Small intestine (tissue), 7 donors: Measurements from ENCODE around the gene KRT14. TPM values are rescaled to one million over a fixed set of nuclear protein-coding genes. Genes with fewer than 3 reads are reported as not detected.
A peak's percentile ranks its signal among the peaks of the same experiment; 100 is the strongest.
"Not testable (repeated sequence)": the region's sequence is repeated elsewhere in the genome, so short reads cannot be mapped to it uniquely, and the experiment has no call there.

Source experiments
- DNase-seq, 2 donors: peaks; one replicate each; pipeline versions ENCODE4 v3.0.0 to v3.0.0-alpha.2; 2013
- FAIRE-seq: peaks from 2 replicates; lab custom pipeline; 2012; peaks lifted over from hg19 to GRCh38; lab: Jason Lieb, UNC
- H3K27ac ChIP-seq, 3 donors: one replicate each; pipeline ENCODE4 v1.5.1; 2013; ENCODE audit warnings: low read length in 2 of 3, mild to moderate bottlenecking in 2 of 3, control low read depth in 1 of 3, inconsistent platforms in 1 of 3, low read depth in 1 of 3, moderate library complexity in 1 of 3
- H3K27me3 ChIP-seq, 3 donors: one replicate each; pipeline ENCODE4 v1.6.1; 2013; ENCODE audit warnings: low read length in 3 of 3, inconsistent platforms in 1 of 3; ENCODE audit not compliant: control insufficient read depth in 3 of 3, insufficient read depth in 3 of 3
- H3K36me3 ChIP-seq, 3 donors: one replicate each; pipeline ENCODE4 v1.6.1; 2013; ENCODE audit warnings: low read length in 3 of 3, inconsistent platforms in 1 of 3, low read depth in 1 of 3, mild to moderate bottlenecking in 1 of 3, moderate library complexity in 1 of 3; ENCODE audit not compliant: control insufficient read depth in 3 of 3, insufficient read depth in 2 of 3
- H3K4me1 ChIP-seq, 3 donors: one replicate each; pipeline ENCODE4 v1.6.1; 2013; ENCODE audit warnings: low read length in 2 of 3, inconsistent platforms in 1 of 3, low read depth in 1 of 3, mild to moderate bottlenecking in 1 of 3, moderate library complexity in 1 of 3; ENCODE audit not compliant: control insufficient read depth in 3 of 3, insufficient read depth in 2 of 3
- H3K4me3 ChIP-seq, 3 donors: one replicate each; pipeline ENCODE4 v1.5.1; 2013; ENCODE audit warnings: low read length in 3 of 3, control low read depth in 1 of 3, inconsistent platforms in 1 of 3, low read depth in 1 of 3, mild to moderate bottlenecking in 1 of 3, moderate library complexity in 1 of 3
- H3K9me3 ChIP-seq, 2 donors: one replicate each; pipeline ENCODE4 v1.6.1; 2013; ENCODE audit warnings: low read depth in 1 of 2, low read length in 1 of 2; ENCODE audit not compliant: control insufficient read depth in 2 of 2, insufficient read depth in 1 of 2
- WGBS, 3 donors: extraction: QIAGEN DNeasy Blood & Tissue Kit; methylation state at CpG; one replicate each; pipeline ENCODE4 v1.1.7; 2013; 5-methylcytosine and 5-hydroxymethylcytosine counted together
- polyA plus RNA-seq, 4 donors: library from polyadenylated mRNA; stranded (reverse) in 3 of 4; unstranded in 1 of 4; fragments of 200-250 nt in 3 of 4; fragments of 120-200 nt in 1 of 4; gene quantifications; one replicate each; pipeline versions ENCODE4 v1.2.1 to v1.2.3, GENCODE V29; 2013
- donor health status: healthy with polysubstance abuse.
- donor health status: control.
- donor health status: control.
- donor health status: Bipolar disorder and iron deficiency.
- donor health status: healthy.

Gene KRT14
- polyA plus RNA-seq, 4 donors: 0.33 to 2.2 (median 1.1) TPM; not detected in 1

- FAIRE-seq (no peak), DNase-seq (no peak)
- Histone ChIP-seq H3K27me3 (peaks cover 0 to 43% (median 0%) of the 10 kb centered on the region in 3 donors), H3K4me3 (no peak overlapping the region), H3K27ac (peak overlapping the region; percentile 20 to 84 (median 76)), H3K4me1 (peaks cover 2 to 45% (median 2%) of the 10 kb centered on the region in 3 donors), H3K36me3 (no peaks in the 10 kb centered on the region), H3K9me3 (peaks cover 0 to 7% of the 10 kb centered on the region in 2 donors)
- 67 to 81% (median 69%) methylated on average over 5 of the region's 5 CpGs for WGBS, 3 donors
These were observed 41.8 kb downstream of the KRT14 start for GRCh38 chr17:41544935-41545334.

GRCh38 chr17:41544491-41544892 is 42.2 kb downstream of the KRT14 start:
- FAIRE-seq (no peak), DNase-seq (peak; percentile 79 to 95)
- 16 to 43% (median 34%) methylated on average over 5 of the region's 5 CpGs for WGBS, 3 donors
- peaks cover 0 to 7% of the 10 kb centered on the region in 2 donors for H3K9me3 ChIP-seq
- peaks cover 2 to 40% (median 2%) of the 10 kb centered on the region in 3 donors for H3K4me1 ChIP-seq
- peak overlapping the region; percentile 20 to 84 (median 76) for H3K27ac ChIP-seq
- H3K36me3 ChIP-seq: no peaks in the 10 kb centered on the region
- H3K4me3 ChIP-seq: no peak overlapping the region
- peaks cover 0 to 45% (median 0%) of the 10 kb centered on the region in 3 donors for H3K27me3 ChIP-seq

GRCh38 chr17:41542786-41543185 is 43.9 kb downstream of the KRT14 start:
- not testable (repeated sequence) for H3K36me3 ChIP-seq, H3K4me3 ChIP-seq, H3K9me3 ChIP-seq, FAIRE-seq, DNase-seq
- 38 to 63% (median 49%) methylated on average over 10 of the region's 10 CpGs for WGBS, 3 donors
- peaks cover 2 to 29% (median 2%) of the 10 kb centered on the region in 3 donors for H3K4me1 ChIP-seq
- H3K27me3 ChIP-seq: peaks cover 0 to 45% (median 0%) of the 10 kb centered on the region in 3 donors
- peak overlapping the region in 2 of 3 donors; percentile 46 to 59 for H3K27ac ChIP-seq

GRCh38 chr17:41542357-41542756 is 44.3 kb downstream of the KRT14 start:
- Histone ChIP-seq H3K27me3 (peaks cover 0 to 45% (median 0%) of the 10 kb centered on the region in 3 donors), H3K36me3 (no peaks in the 10 kb centered on the region), H3K27ac (no peak overlapping the region), H3K9me3 (peaks cover 0 to 7% of the 10 kb centered on the region in 2 donors), H3K4me3 (no peak overlapping the region), H3K4me1 (peaks cover 2 to 29% (median 2%) of the 10 kb centered on the region in 3 donors)
- DNase-seq (peak; percentile 83 to 85), FAIRE-seq (no peak)
- 17 to 41% (median 20%) methylated on average over 2 of the region's 2 CpGs for WGBS, 3 donors

- H3K4me3 ChIP-seq: no peak overlapping the region
- FAIRE-seq (no peak), DNase-seq (peak in 1 of 2 donors; percentile 48)
- H3K27ac ChIP-seq: peak overlapping the region in 1 of 3 donors; percentile 12
- no peaks in the 10 kb centered on the region for H3K36me3 ChIP-seq
- 48 to 77% (median 66%) methylated on average over 10 of the region's 10 CpGs for WGBS, 3 donors
- peaks cover 2 to 34% (median 2%) of the 10 kb centered on the region in 3 donors for H3K4me1 ChIP-seq
- peaks cover 0 to 46% (median 0%) of the 10 kb centered on the region in 3 donors for H3K27me3 ChIP-seq
- H3K9me3 ChIP-seq: no peaks in the 10 kb centered on the region
These were observed 45.6 kb downstream of the KRT14 start for GRCh38 chr17:41540921-41541625.

DNA sequence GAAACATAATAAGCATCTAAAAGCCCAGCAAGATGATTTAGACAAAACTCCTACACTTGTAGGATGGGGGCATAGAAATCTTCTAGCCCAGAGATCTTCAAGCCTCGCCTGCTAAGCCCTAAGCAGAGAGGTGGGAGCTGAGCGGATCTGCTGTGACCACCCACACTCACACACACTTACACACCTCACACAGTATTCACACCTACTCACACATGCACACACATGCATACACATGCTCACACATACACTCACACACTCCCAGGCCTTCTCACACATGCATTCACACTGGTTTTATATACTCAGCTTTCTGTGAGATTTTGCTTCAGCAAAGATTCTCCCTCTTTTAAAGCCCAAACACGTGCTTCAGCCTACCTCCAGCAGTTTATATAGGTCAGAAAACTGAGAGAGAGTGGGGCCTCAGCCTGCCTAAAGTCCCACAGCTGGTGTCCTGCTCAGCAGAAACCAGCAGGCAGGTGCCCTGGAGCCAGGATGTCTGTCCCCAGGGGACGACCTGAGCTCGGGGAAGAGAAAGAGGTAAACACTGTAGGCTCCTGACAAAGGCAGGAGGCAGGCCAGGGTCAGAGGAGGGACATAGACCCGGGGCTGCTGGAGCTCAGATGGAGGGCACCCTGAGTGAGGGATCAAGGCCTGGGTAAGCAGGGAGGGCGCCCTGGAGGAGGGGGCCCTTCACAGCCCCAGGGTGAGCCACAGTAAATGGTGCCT is 46.6 kb downstream of the KRT14 start:
- H3K27me3 ChIP-seq: peaks cover 0 to 52% (median 0%) of the 10 kb centered on the region in 3 donors
- no peak for FAIRE-seq
- no peak for DNase-seq
- no peak overlapping the region for H3K27ac ChIP-seq
- no peaks in the 10 kb centered on the region for H3K9me3 ChIP-seq
- no peak overlapping the region for H3K4me3 ChIP-seq
- peaks cover 2 to 40% (median 2%) of the 10 kb centered on the region in 3 donors for H3K4me1 ChIP-seq
- 46 to 58% (median 49%) methylated on average over 7 of the region's 7 CpGs for WGBS, 3 donors
- H3K36me3 ChIP-seq: no peaks in the 10 kb centered on the region

GRCh38 chr17:41539071-41539492 is 47.6 kb downstream of the KRT14 start:
- no peak for FAIRE-seq
- no peak for DNase-seq
- no peaks in the 10 kb centered on the region for H3K36me3 ChIP-seq

GRCh38 chr17:41538565-41538991 is 48.1 kb downstream of the KRT14 start:
- 72 to 93% (median 76%) methylated on average over 4 to 5 of the region's 5 CpGs for WGBS, 3 donors
- no peak for FAIRE-seq

More at GRCh38 chr17:41539071-41539492, 47.6 kb downstream of the KRT14 start:
- H3K4me3 ChIP-seq: no peak overlapping the region
- H3K4me1 ChIP-seq: peaks cover 0 to 30% (median 2%) of the 10 kb centered on the region in 3 donors
- no peaks in the 10 kb centered on the region for H3K9me3 ChIP-seq
- no peak overlapping the region for H3K27ac ChIP-seq
- WGBS, 3 donors: 74 to 86% (median 77%) methylated on average over 5 of the region's 5 CpGs
- peaks cover 0 to 52% (median 0%) of the 10 kb centered on the region in 3 donors for H3K27me3 ChIP-seq

More at GRCh38 chr17:41538565-41538991, 48.1 kb downstream of the KRT14 start:
- H3K4me1 ChIP-seq: peaks cover 0 to 30% (median 2%) of the 10 kb centered on the region in 3 donors
- peaks cover 0 to 52% (median 0%) of the 10 kb centered on the region in 3 donors for H3K27me3 ChIP-seq
- no peak for DNase-seq
- no peaks in the 10 kb centered on the region for H3K9me3 ChIP-seq
- H3K27ac ChIP-seq: no peak overlapping the region
- H3K36me3 ChIP-seq: no peaks in the 10 kb centered on the region
- H3K4me3 ChIP-seq: no peak overlapping the region
